HG02678 (cell line): Measurements from ENCODE around the gene MYO9B.

Source experiments
- ATAC-seq: cut with Tn5 transposase; IDR thresholded peaks from one replicate; pipeline ENCODE4 v1.9.1; 2021; ENCODE audit warnings: mild to moderate bottlenecking, moderate library complexity; ENCODE audit not compliant: unreplicated experiment

Gene MYO9B

DNA sequence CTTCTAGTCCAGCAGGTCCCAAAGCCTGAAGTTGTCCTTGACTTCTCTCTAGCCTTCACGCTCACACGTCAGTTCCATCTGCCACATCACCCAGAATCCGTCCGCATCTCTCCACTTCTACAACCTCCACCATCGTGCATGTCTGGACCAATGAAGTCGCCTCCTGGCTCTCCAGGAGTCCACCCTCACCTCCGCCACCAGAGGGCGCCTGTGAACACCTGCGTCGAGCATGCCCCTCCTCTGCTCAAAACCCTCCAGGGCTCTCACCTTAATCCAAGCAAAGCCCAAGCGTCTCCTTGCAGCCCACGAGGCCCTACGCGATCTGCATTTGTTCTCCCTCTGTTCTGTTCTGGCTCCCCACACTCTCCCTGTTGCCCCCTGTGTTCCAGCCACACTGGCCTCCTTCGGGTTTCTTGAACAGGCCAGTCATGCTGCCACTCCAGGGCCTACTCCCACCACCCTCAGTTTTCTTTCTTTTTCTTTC is 185.3 kb downstream of the MYO9B start:
- peak; percentile 88 for ATAC-seq

DNA sequence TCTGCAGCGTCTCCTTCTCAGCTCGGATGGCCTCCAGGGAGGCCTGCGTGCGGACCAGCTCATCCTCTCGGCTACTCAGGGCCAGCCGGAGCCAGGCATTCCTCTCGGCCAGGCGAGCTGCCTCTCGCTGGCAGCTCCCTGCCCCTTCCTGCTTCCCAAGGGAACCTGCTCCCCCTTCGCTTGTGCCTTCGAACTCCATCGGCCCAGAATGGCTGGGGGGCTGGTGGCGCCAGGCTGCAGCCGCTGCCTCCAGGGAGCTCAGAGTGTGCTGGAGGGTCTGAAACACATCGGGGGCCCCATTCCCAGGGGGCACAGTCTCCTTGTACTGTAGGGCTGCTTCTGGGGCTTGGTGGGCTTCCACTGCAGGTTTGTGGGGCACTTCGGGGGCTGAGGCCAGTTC is 187.0 kb downstream of the MYO9B start:
- no peak for ATAC-seq
